Right lobe of liver (tissue), 4 donors: ENCODE results near the gene CTRB1.

Source experiments
- CTCF ChIP-seq, 4 donors: fragments of 200-600 bp in 3 of 4; fragments of 450-650 bp in 1 of 4; IDR thresholded peaks; one replicate each; pipeline versions ENCODE4 v1.5.1 to v1.8.0; 2016 to 2022; ENCODE audit warnings: antibody characterized with exemption in 4 of 4, mild to moderate bottlenecking in 2 of 4
- POLR2A ChIP-seq: fragments of 450-650 bp; IDR thresholded peaks from one replicate; pipeline ENCODE4 v1.6.1; 2017; ENCODE audit warnings: antibody characterized with exemption, mild to moderate bottlenecking
- donor health status: DM: no; HTN: no; CAD: no.
- donor health status: DM: no; HTN: no; CAD: no.
- donor health status: DM: no; HTN: yes; CAD: no.

- peak; percentile 60 for TF ChIP-seq POLR2A
- TF ChIP-seq CTCF (IDR thresholded peaks at IDR 0.05) = no peak
These were observed 45.2 kb downstream of the CTRB1 start for GRCh38 chr16:75263963-75264445.
